T-cell (primary cell): ENCODE measurements around the gene HCFC2. TPM values are rescaled to one million over a fixed set of nuclear protein-coding genes. Genes with fewer than 3 reads are reported as not detected.

ENCODE experiments used
- ATAC-seq, 4 experiments: fragments of 200-7000 bp in 3 of 4; fragments of 150-1000 bp in 1 of 4; cut with Tn5 transposase; replicated peaks in 1 of 4; 1 replicate in 3 of 4; 2 replicates in 1 of 4; pipeline ENCODE4 v1.10.0; 2021; ENCODE audit warnings: moderate library complexity in 3 of 4, mild to moderate bottlenecking in 2 of 4, moderate number of reproducible peaks in 1 of 4
- CTCF ChIA-PET, 2 donors: fragments of 300-600 bp; sonication (Branson Sonifier 250); formaldehyde crosslinking; loops; one replicate each; lab custom pipeline; 2022; ENCODE audit warnings: antibody characterized with exemption in 2 of 2; lab: Charles Lee
- POLR2A ChIA-PET, 2 donors: fragments of 300-600 bp; sonication (Branson Sonifier 250); formaldehyde crosslinking; loops; one replicate each; lab custom pipeline; 2022; ENCODE audit warnings: antibody characterized with exemption in 2 of 2; lab: Charles Lee
- DNase-seq, 35 experiments: peaks; one replicate each; pipeline versions ENCODE4 v3.0.0 to v3.0.0-alpha.2; 2013 to 2023
- H3K27ac ChIP-seq: one replicate; pipeline ENCODE4 v1.5.1; 2013; ENCODE audit warnings: low read length
- H3K27me3 ChIP-seq, 2 experiments: replicated peaks in 1 of 2; 1 replicate in 1 of 2; 2 replicates in 1 of 2; pipeline versions ENCODE4 v1.6.1 to v1.7.0; 2013; ENCODE audit warnings: low read length in 1 of 2, mixed read lengths in 1 of 2; ENCODE audit not compliant: control insufficient read depth in 2 of 2, insufficient read depth in 2 of 2; ENCODE audit errors: extremely low read depth in 1 of 2
- H3K36me3 ChIP-seq, 2 donors: 1 replicate in 1 of 2; 2 replicates in 1 of 2; pipeline versions ENCODE4 v1.6.1 to v1.7.0; 2013; ENCODE audit warnings: low read length in 1 of 2; ENCODE audit not compliant: control insufficient read depth in 2 of 2, insufficient read depth in 1 of 2; ENCODE audit errors: extremely low read depth in 1 of 2
- H3K4me1 ChIP-seq, 2 experiments: 1 replicate in 1 of 2; 2 replicates in 1 of 2; pipeline versions ENCODE4 v1.6.1 to v1.7.0; 2013; ENCODE audit warnings: low read length in 2 of 2, mixed read lengths in 1 of 2; ENCODE audit not compliant: insufficient read depth in 2 of 2, control insufficient read depth in 1 of 2; ENCODE audit errors: extremely low read depth in 1 of 2
- H3K4me3 ChIP-seq, 2 donors: 1 replicate in 1 of 2; 2 replicates in 1 of 2; pipeline versions ENCODE4 v1.5.1 to v1.7.0; 2013; ENCODE audit warnings: mild to moderate bottlenecking in 2 of 2, low read length in 1 of 2, moderate library complexity in 1 of 2; ENCODE audit not compliant: control insufficient read depth in 1 of 2; ENCODE audit errors: extremely low read depth in 1 of 2
- H3K9me3 ChIP-seq: 2 replicates; pipeline ENCODE4 v1.7.0; 2013
- H3K27ac Mint-ChIP-seq, 2 donors: one replicate each; pipeline ENCODE4 v1.8.0; 2020 to 2021; ENCODE audit warnings: mild to moderate bottlenecking in 2 of 2, mixed read lengths in 2 of 2
- H3K27me3 Mint-ChIP-seq, 2 donors: one replicate each; pipeline ENCODE4 v1.8.0; 2021 to 2022; ENCODE audit warnings: mixed read lengths in 2 of 2
- H3K36me3 Mint-ChIP-seq: one replicate; pipeline ENCODE4 v1.8.0; 2021; ENCODE audit warnings: mixed read lengths
- H3K4me1 Mint-ChIP-seq, 3 donors: one replicate each; pipeline ENCODE4 v1.8.0; 2020 to 2022; ENCODE audit warnings: mixed read lengths in 3 of 3, mild to moderate bottlenecking in 1 of 3
- H3K4me3 Mint-ChIP-seq, 3 donors: one replicate each; pipeline ENCODE4 v1.8.0; 2020 to 2022; ENCODE audit warnings: mild to moderate bottlenecking in 3 of 3, mixed read lengths in 3 of 3, moderate library complexity in 3 of 3
- H3K9me3 Mint-ChIP-seq, 3 donors: one replicate each; pipeline ENCODE4 v1.8.0; 2020 to 2022; ENCODE audit warnings: mixed read lengths in 3 of 3
- WGBS: methylation state at CpG from one replicate; pipeline ENCODE4 v1.1.5; 2013; ENCODE audit warnings: missing lambda C conversion rate; ENCODE audit not compliant: insufficient coverage; 5-methylcytosine and 5-hydroxymethylcytosine counted together
- total RNA-seq, 35 experiments: library from RNA in 6 of 35; stranded (reverse) in 6 of 35; fragments of 120-200 nt in 1 of 35; gene quantifications; one replicate each; pipeline versions ENCODE4 v1.2.1 to v1.2.4 and lab custom pipeline; 2013 to 2026

Gene HCFC2
- total RNA-seq, 5 donors from 2014 or later (not counting 1 experiment from before 2014, with no cell fraction given): 13.9 to 16.9 (median 14.9) TPM

DNA sequence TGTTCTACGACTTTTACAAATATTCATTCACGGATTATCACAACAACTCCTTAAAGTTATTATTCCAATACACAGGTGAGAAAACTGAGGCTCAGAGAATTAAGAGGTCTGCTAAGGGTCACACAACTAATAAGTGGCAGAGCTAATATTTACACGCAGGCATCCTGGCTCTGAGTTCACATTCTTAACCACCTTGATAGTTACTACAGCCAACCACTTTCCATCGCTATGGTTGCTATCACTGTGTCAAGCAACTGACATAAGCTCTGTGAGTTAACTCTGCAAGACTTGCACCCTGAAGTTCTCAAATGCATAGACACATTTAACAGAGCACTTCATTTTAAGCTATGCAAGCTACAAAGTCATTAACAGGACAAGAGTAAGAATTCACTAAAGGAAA, 18.0 kb upstream of the HCFC2 start:
- H3K27me3 Mint-ChIP-seq: peaks cover 13 to 28% of the 10 kb centered on the region in 2 donors
- no peaks in the 10 kb centered on the region for H3K36me3 Mint-ChIP-seq
- Histone ChIP-seq H3K27ac (no peak overlapping the region), H3K36me3 (no peaks in the 10 kb centered on the region), H3K4me3 (no peak overlapping the region), H3K9me3 (no peaks in the 10 kb centered on the region), H3K27me3 (peaks cover 4 to 22% of the 10 kb centered on the region in 2 experiments), H3K4me1 (peaks cover 2 to 6% of the 10 kb centered on the region in 2 experiments)
- H3K27ac Mint-ChIP-seq: no peak overlapping the region
- ChIA-PET POLR2A (no interaction called here), CTCF (no interaction called here)
- ATAC-seq: no peak
- no peak overlapping the region for H3K4me3 Mint-ChIP-seq
- DNase-seq: no peak
- no peaks in the 10 kb centered on the region for H3K9me3 Mint-ChIP-seq
- H3K4me1 Mint-ChIP-seq: peaks cover 7 to 11% (median 7%) of the 10 kb centered on the region in 3 donors
- 94% methylated on average over 3 of the region's 4 CpGs for WGBS

DNA sequence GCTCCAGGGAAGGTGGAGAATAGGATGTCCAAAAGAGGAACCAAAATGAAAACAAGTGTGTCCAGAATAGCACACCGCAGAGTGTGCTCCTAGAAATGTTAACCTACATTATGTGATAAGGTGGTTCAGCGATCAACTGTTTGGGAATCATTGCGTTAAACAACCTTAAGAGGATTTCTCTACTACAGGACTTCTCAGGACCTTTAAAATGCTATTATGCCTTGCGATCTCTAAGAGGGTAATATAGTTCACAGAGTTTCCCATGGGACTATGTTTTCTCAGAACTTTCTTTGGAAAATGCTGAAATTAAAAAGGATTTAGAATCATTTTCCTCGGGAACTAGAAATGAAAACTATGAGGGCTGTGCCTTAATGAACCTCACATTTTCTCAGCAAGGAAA, 16.2 kb upstream of the HCFC2 start:
- H3K27me3 ChIP-seq: peaks cover 4 to 23% of the 10 kb centered on the region in 2 experiments
- Mint-ChIP-seq H3K27me3 (peaks cover 24 to 41% of the 10 kb centered on the region in 2 donors), H3K36me3 (no peaks in the 10 kb centered on the region), H3K27ac (no peak overlapping the region), H3K4me3 (no peak overlapping the region), H3K9me3 (no peaks in the 10 kb centered on the region), H3K4me1 (peaks cover 7 to 11% (median 7%) of the 10 kb centered on the region in 3 donors)
- WGBS: 84% methylated on average over 3 of the region's 5 CpGs
- CTCF ChIA-PET: no interaction called here
- no peak overlapping the region for H3K27ac ChIP-seq
- ATAC-seq: no peak
- H3K4me1 ChIP-seq: peaks cover 2 to 6% of the 10 kb centered on the region in 2 experiments
- H3K36me3 ChIP-seq: no peaks in the 10 kb centered on the region
- no peaks in the 10 kb centered on the region for H3K9me3 ChIP-seq
- POLR2A ChIA-PET: interaction anchor here in 1 of 2 donors (0.6 kb wide), 1 partner anchor 112 kb away, joined by 9 read pairs; no protein-coding TSS in a partner anchor
- H3K4me3 ChIP-seq: no peak overlapping the region
- DNase-seq: no peak

DNA sequence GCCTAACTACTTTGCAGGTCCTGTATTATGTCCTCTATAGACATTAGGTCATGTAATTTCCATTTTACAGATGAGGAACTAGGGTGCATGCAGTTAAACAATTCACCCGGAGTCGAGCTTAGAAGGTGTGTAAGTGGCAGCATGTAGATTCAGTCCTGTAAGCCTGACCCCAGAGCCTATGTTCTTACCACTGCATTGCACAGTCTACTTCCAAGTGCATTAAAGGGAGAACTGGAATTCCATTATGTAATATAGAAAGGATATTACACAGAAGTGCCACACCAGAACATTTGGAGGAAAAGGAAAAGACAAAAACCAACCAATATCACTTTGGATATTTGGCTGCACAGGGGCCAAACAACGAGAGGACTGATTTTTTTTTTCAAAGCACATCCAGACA, 15.5 kb upstream of the HCFC2 start:
- H3K27me3 Mint-ChIP-seq: peaks cover 27 to 44% of the 10 kb centered on the region in 2 donors
- H3K36me3 Mint-ChIP-seq: no peaks in the 10 kb centered on the region

DNA sequence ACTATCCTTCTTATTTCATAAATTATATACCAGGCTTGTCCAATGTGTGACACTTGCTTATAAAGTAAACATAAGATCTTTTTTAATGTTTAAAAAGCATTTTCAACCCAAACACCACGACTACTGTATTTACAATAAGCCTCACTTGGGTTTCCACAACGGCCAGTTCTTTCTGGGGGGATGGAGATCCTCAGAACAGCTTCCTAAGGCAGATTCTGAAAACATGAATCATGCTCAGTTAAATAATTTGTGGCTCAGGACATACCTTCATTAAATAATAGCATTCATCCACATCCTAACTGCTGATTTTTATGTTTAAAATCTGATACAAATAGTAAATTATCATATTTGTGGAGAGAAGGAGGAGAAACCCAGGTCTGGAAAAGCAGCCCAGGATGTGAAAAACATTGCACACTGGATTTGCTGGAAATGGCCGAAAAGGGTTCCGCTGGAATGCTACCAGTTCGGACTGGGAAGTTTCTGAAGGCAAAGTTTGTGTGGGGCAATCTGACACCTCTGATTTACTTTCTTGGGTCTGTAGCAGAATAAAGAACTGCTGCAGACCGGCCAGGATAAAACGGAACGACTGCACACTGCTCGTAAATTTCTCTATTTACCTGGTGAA, 14.9 kb upstream of the HCFC2 start:
- DNase-seq: no peak
- no peak overlapping the region for H3K4me3 ChIP-seq
- H3K9me3 Mint-ChIP-seq: no peaks in the 10 kb centered on the region
- 55% methylated on average over 5 of the region's 9 CpGs for WGBS
- no peaks in the 10 kb centered on the region for H3K36me3 Mint-ChIP-seq
- H3K27me3 Mint-ChIP-seq: peaks cover 28 to 48% of the 10 kb centered on the region in 2 donors
- no peak overlapping the region for H3K27ac ChIP-seq
- ChIA-PET POLR2A (no interaction called here), CTCF (no interaction called here)
- H3K27ac Mint-ChIP-seq: no peak overlapping the region
- no peaks in the 10 kb centered on the region for H3K36me3 ChIP-seq
- H3K4me1 Mint-ChIP-seq: peaks cover 7 to 11% (median 7%) of the 10 kb centered on the region in 3 donors
- H3K4me3 Mint-ChIP-seq: peak overlapping the region in 1 of 3 donors; percentile 61
- no peak for ATAC-seq
- no peaks in the 10 kb centered on the region for H3K9me3 ChIP-seq
- H3K27me3 ChIP-seq: peaks cover 4 to 23% of the 10 kb centered on the region in 2 experiments
- H3K4me1 ChIP-seq: peaks cover 2 to 6% of the 10 kb centered on the region in 2 experiments

More for the DNA sequence above, 15.5 kb upstream of the HCFC2 start:
- ChIA-PET CTCF (no interaction called here), POLR2A (no interaction called here)
- H3K4me3 ChIP-seq: no peak overlapping the region
- Mint-ChIP-seq H3K27ac (no peak overlapping the region), H3K4me3 (no peak overlapping the region), H3K4me1 (peaks cover 7 to 11% (median 7%) of the 10 kb centered on the region in 3 donors), H3K9me3 (no peaks in the 10 kb centered on the region)
- H3K36me3 ChIP-seq: no peaks in the 10 kb centered on the region
- no peak overlapping the region for H3K27ac ChIP-seq
- ATAC-seq (no peak), DNase-seq (no peak)
- no peaks in the 10 kb centered on the region for H3K9me3 ChIP-seq
- H3K27me3 ChIP-seq: peaks cover 4 to 23% of the 10 kb centered on the region in 2 experiments
- peaks cover 2 to 6% of the 10 kb centered on the region in 2 experiments for H3K4me1 ChIP-seq
- 80% methylated on average over 1 of the region's 3 CpGs for WGBS

DNA sequence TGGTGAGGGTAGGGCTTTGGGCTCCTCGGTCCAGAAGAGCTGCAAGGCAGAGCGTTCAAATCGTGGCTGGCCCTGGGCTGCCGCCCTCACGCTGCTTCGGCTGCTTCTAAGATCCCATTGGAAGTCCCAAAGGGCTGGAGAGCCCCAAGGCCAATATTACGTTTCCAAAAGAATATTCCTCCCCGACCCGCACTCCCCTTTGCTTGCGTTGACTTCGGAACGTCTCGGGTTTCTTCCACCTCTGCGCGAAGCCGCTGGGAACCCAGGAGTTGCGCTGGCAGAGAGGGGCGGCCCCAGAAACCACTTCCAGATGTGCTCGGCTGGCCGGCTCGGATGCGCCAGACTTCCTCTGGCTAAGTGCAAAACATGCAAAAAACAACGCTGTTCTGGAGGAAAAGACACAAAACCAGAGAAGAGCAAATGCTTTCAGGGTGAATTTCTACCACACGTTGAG, 14.4 kb upstream of the HCFC2 start, which contains the start of gene GLT8D2:
Gene GLT8D2 (minus strand): TSS at position 285 of the 454 bp plus-strand sequence. CDS start 30,539 bp downstream, outside the sequence.
- Mint-ChIP-seq H3K9me3 (no peaks in the 10 kb centered on the region), H3K36me3 (no peaks in the 10 kb centered on the region), H3K27ac (no peak within 1 kb of the TSS), H3K4me3 (peak within 1 kb of the TSS in 1 of 3 donors; percentile 61), H3K4me1 (peaks cover 7 to 11% (median 7%) of the 10 kb centered on the region in 3 donors), H3K27me3 (peaks cover 33 to 53% of the 10 kb centered on the region in 2 donors)
- no peaks in the 10 kb centered on the region for H3K9me3 ChIP-seq
- H3K27ac ChIP-seq: no peak within 1 kb of the TSS
- ChIA-PET POLR2A (no interaction called here), CTCF (no interaction called here)
- no peaks in the 10 kb centered on the region for H3K36me3 ChIP-seq
- peaks cover 2 to 6% of the 10 kb centered on the region in 2 experiments for H3K4me1 ChIP-seq
- WGBS: 9% methylated on average over 24 of the region's 24 CpGs
- peaks cover 4 to 26% of the 10 kb centered on the region in 2 experiments for H3K27me3 ChIP-seq
- peak within 1 kb of the TSS in 1 of 2 donors; percentile 8 for H3K4me3 ChIP-seq
- no peak for DNase-seq
- ATAC-seq: peak in 3 of 4 experiments; percentile 43 to 48 (median 45)

DNA sequence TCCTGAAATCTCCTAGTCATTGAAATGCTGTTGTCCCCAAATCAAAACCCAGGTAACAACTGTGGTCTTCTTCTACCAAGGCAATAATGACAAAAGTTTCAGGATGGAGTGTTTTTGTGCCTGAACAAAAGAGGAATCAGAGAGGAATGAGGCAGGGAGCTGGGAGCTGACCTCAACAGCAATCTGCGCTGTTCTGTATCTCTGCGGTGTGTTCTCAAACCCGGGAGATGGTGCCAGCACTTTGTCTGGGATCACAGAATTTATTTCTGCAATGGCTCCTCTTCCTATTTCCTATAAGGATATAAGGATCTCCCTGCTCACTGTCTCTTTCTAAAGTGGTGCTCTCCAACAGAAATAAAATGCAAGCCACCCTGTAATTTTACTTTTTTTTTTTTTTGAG, 13.9 kb upstream of the HCFC2 start:
- CTCF ChIA-PET: interaction anchor here (0.7 kb wide), 2 partner anchors 71 to 113 kb away, joined by 3 read pairs; no protein-coding TSS in a partner anchor
- H3K4me1 ChIP-seq: peaks cover 2 to 6% of the 10 kb centered on the region in 2 experiments
- DNase-seq (no peak), ATAC-seq (no peak)
- no peaks in the 10 kb centered on the region for H3K36me3 ChIP-seq
- POLR2A ChIA-PET: no interaction called here
- 100% methylated on average over 1 of the region's 3 CpGs for WGBS
- H3K9me3 ChIP-seq: no peaks in the 10 kb centered on the region
- peak overlapping the region in 1 of 3 donors; percentile 61 for H3K4me3 Mint-ChIP-seq
- no peaks in the 10 kb centered on the region for H3K9me3 Mint-ChIP-seq
- H3K27ac Mint-ChIP-seq: no peak overlapping the region
- H3K4me1 Mint-ChIP-seq: peaks cover 7 to 8% (median 7%) of the 10 kb centered on the region in 3 donors
- H3K27ac ChIP-seq: no peak overlapping the region
- H3K4me3 ChIP-seq: no peak overlapping the region
- peaks cover 34 to 54% of the 10 kb centered on the region in 2 donors for H3K27me3 Mint-ChIP-seq
- H3K36me3 Mint-ChIP-seq: no peaks in the 10 kb centered on the region
- peaks cover 4 to 26% of the 10 kb centered on the region in 2 experiments for H3K27me3 ChIP-seq
